Mesenteric fat pad (tissue), 1 donor: ENCODE results near the gene ATP13A5. TPM values are rescaled to one million over a fixed set of nuclear protein-coding genes. Genes with fewer than 3 reads are reported as not detected.

Experiments used
- DNase-seq: peaks from one replicate; pipeline ENCODE4 v3.0.0-alpha.2; 2020; ENCODE audit warnings: low spot score
- long read RNA-seq: library from polyadenylated mRNA; unstranded; transcript quantifications from one replicate; pipeline ENCODE4 v2.0.0, GENCODE V29; 2020
- total RNA-seq: library from RNA; stranded (reverse); fragmentation: NEBNext Ultra II Directional; extraction: Animal tissue kit (Norgen Biotek cat#: 25700); gene quantifications from one replicate; pipeline ENCODE4 v1.2.1, GENCODE V29; 2021
- donor health status: DM: yes; HTN: yes; CAD: no.

Gene ATP13A5, protein sequence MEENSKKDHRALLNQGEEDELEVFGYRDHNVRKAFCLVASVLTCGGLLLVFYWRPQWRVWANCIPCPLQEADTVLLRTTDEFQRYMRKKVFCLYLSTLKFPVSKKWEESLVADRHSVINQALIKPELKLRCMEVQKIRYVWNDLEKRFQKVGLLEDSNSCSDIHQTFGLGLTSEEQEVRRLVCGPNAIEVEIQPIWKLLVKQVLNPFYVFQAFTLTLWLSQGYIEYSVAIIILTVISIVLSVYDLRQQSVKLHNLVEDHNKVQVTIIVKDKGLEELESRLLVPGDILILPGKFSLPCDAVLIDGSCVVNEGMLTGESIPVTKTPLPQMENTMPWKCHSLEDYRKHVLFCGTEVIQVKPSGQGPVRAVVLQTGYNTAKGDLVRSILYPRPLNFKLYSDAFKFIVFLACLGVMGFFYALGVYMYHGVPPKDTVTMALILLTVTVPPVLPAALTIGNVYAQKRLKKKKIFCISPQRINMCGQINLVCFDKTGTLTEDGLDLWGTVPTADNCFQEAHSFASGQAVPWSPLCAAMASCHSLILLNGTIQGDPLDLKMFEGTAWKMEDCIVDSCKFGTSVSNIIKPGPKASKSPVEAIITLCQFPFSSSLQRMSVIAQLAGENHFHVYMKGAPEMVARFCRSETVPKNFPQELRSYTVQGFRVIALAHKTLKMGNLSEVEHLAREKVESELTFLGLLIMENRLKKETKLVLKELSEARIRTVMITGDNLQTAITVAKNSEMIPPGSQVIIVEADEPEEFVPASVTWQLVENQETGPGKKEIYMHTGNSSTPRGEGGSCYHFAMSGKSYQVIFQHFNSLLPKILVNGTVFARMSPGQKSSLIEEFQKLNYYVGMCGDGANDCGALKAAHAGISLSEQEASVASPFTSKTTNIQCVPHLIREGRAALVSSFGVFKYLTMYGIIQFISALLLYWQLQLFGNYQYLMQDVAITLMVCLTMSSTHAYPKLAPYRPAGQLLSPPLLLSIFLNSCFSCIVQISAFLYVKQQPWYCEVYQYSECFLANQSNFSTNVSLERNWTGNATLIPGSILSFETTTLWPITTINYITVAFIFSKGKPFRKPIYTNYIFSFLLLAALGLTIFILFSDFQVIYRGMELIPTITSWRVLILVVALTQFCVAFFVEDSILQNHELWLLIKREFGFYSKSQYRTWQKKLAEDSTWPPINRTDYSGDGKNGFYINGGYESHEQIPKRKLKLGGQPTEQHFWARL
- total RNA-seq: not detected
- long read RNA-seq: 0 reads

DNA sequence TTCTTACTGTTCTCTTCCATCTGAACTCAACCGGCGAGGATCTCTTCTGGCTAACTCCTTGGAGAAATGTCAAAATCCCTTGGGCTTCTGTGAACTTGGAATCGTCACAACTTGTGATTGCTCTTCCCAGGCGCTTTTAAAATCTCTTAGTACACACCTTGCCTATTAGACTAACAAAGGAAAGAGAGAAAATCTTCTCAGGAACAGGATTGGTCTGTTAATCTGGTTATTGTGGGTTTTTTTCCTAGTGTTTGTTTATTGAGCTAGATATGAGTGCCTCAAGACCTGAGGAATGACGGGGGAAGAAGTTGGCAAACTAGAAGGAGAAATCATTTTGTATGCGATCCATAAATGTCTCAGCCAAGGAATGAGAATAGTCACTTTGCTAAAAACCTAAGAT lies at the start of gene ATP13A5:
Gene ATP13A5 (minus strand): TSS at position 48 of the 400 bp plus-strand sequence. CDS start 28 bp downstream, at position 20.
- no peak for DNase-seq

DNA sequence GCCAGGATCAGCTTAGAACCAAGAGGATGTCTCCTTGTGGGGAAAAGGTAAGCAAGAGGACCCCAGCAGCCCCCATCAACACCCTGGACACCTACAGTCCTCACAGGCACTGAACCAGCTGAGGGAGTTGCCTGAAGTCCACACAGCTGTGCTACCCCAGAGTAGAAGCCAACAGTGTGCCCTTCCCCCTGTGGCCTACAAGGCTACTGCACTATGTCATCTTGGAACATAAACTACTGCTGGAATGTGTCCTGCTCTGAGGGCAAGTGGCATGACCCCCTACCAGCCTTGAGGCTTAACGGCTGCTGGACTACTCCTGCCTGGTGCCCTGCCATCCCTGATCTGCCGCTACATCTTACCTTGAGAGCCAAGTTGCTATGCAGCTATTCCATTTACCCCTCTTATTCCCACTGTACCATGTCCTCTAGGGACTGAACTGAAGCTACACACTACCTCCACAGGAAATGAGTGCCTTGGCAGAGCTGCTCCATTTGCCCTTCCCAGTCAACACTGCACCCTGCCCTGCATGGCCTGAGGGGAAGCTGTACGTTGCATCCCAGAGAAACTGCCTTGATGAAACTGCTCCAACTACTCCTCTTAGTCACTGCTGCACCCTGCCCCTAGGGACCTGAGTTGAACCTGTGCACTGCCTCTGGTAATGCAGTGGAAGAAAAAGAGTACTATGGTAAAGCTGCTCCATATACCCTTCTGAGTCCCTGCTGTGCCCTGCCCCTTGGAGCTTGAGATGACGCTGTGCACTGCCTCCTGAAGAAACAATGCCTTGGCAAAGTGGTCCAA lies 40.2 kb upstream of the ATP13A5 start:
- no peak for DNase-seq

DNA sequence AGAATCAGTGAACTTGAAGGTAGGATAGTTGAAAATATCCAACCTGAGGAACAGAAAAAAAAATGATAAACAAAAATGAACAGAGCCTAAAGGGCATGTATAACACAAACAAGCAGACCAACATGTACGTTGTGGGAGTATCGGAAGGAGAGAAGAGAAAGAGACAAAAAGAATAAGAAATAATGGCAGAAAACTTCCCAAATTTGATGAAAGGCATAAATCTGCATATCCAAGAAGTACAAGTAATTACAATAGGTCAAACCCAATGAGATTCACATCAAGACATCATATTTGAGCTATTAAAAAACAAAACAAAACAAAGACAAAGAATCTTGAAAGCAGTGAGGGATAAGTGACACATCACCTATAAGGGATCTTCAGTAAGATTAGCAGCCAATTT lies 38.1 kb upstream of the ATP13A5 start:
- DNase-seq: no peak

DNA sequence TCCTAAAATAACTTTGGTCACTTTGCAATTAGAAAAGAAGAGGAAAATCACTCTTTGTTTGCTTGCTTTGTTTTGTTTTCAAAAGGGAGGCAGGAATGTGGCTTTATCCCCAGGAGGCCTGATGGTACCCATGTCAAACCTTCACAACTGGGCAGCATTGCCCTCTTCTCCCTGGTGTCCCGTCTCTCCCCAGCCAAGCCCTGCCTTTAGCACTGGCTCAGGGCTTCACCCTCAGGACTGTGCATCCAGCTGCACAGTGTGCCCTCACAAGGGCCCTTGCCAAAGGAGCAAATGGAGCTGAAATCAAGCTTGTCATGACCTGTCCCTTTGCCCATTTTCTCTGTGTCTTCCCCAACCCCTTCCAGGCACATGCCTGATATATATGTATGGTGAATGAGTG lies 29.1 kb upstream of the ATP13A5 start:
- DNase-seq: no peak

DNA sequence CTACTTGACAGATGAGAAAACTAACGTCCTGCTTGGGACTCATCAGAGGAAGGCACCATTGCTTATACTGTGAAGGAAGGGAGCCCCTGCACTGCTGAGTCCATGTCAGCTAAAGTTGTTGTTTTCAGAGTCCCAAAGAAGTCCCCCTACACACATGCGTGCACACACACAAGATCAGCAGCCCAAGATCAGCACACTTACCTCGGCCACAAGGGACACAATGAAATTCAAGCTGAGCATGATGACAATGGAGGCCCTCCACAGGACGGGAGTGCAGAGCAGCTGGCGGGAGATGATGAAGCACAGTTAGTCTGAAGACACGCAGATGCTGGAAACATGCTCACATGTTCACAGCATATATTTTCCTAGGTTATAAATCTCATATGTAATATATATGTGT lies 28.6 kb upstream of the ATP13A5 start:
- DNase-seq: no peak

DNA sequence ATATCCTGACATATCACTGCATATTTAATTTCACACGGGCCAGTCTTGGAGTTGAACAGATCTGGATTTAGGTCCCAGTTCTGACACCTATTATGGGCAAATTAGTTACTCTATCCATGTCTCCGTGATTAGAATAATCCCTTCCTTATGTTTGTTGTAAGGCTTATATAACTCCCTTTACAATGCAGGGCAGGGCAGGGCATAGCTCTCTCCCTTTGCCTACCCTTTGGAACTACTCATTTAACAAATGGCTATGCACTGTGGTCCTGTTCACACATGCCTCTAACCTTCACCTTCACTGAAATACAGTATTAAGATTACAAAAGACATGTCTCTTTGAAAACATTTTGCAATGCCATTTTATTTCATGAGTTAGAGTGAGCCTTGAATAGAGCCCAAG lies 24.8 kb upstream of the ATP13A5 start:
- DNase-seq: no peak

DNA sequence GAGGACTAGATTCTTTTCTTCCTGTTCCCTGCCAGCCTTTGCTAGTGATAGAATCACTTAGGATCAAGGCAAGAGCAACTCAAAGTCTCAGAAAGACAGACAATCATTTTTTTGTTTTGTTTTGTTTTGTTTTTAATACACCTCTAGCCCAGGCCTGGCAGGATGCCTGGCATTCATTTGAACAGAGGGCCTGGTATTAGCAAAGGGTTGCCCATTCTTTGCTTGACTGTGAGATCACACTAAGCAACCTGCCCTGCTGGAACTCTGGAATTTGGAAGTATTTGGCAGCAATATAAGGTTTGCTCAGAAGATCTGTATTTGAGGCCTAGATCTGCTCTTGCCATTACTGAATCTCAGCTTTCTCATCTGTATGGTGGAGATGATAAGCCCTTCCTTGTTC lies 21.8 kb upstream of the ATP13A5 start:
- no peak for DNase-seq

DNA sequence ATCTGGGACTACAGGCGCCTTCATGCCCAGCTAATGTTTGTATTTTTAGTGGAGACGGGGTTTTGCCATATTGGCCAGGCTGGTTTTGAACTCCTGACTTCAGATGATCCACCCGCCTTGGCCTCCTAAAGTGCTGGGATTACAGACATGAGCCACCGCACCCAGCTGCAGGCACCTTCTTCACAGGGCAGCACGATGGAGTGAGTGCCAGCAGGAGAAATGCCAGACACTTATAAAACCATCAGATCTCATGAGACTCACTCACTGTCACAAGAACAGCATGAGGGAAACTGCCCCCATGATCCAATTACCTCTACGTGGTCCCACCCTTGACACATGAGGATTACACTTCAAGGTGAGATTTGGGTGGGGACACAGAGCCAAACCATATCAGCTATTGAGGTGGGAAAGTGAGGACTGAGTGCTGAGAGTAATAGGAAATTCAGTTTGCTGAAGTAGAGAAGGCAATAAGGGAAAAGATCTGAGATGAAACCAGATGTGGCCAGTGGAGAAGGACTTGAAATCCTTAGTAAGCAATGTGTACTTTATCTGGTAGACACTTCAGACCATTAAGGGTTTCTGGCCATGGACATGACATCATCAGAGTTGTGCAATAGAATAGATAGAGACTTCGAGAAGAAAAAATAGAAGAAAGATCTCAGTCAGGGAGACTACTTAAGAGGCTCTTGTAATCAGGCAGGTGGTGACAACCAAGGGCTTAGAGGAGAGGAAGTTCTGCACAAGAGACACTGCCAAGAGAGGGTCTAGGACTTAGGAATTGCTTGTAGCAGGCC lies 18.1 kb upstream of the ATP13A5 start:
- DNase-seq: no peak

DNA sequence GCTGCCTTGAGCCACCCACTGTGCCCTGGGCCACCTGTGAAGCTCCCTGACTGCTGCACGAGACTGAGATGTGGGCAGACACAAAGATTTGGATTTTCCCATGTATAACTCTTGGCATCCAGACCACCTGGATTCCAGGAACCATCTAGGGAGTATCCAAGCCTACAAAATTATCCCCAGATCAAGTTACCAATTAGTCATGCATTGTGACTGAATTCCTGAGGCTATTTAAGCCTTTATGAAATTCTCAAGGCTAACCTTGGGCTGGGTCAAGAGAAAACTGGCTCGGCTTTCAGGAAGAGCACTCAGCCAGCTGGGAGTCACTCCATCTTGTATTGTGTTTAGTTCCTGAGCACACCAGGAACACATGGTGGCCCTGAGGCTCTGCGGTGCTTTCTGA lies 13.3 kb upstream of the ATP13A5 start:
- DNase-seq: no peak

DNA sequence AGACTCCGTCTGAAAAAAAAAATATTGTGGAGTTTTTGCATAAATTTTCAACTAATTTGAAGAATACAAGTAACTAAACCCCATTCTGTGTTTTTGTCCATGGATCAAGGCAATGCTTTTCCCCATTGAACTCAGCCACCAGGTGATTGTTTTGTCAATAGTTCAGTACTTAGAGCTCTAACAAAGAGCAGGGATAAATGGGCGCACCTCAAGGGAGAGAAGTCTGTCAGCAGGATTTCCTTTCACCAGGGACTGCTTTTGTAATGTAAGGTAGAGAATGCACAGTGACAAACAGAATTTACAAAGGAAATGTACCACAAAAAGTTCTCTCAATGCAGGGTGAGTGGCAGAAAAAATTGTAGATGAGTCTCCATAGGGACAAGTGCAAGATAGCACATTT lies 10.8 kb upstream of the ATP13A5 start:
- DNase-seq: no peak

DNA sequence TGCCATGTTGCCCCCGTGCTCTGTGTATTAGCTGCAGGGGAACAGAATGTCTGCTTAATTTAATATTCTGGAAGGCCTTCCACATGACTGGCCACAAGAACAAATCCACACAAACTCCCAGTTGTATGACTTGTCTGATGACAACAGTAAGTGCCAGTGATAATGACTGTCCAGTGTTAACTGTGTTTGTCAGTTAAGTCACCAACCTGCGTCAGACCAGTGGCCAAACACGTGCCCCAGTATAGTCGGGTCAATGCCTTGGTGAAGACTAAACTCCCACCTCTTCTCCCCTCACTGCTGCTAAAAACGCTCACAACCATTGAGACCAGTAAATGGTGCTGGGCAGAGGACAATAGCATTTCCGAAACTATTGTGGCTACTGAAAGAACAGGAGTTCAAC lies 9.8 kb upstream of the ATP13A5 start:
- DNase-seq: no peak

DNA sequence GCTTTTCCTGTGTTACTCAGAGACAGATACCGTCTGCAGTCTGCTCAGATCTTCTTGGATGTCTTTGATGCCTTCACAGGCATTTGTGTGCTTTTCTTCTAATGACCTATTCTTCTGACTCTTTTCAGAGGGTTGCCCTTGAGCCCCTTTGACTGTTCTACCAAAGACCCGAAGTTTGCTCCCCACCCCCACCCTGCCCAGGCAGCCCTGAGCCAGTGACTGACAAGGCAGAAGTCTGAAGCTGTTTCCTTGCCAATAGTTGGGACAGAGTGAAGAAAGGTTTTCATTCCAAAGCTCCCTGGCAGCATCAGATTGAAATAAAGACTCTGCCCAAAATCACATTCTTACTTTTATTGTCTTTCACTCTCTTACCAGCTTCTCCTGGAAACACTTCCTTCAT lies 9.0 kb upstream of the ATP13A5 start:
- no peak for DNase-seq

DNA sequence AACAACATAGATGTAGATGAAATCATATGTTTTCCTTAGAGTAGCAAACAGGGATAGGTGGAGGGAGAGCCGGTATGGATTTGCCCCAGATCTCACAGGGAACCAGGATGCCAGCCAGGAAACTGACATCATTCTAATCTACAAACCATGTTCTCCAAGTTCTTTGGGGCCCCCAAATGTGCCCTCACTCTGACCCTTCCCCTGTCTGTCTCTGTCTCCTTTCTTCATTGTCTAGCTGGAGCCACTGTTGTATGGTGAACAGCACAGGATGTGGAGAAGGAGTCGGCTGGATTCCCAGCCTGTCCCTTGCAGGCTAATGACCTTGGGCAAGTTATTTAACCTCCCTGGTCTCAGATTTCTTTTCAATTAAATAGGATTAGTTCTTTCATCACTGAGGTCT lies 962 bp downstream of the ATP13A5 start:
- DNase-seq: no peak

DNA sequence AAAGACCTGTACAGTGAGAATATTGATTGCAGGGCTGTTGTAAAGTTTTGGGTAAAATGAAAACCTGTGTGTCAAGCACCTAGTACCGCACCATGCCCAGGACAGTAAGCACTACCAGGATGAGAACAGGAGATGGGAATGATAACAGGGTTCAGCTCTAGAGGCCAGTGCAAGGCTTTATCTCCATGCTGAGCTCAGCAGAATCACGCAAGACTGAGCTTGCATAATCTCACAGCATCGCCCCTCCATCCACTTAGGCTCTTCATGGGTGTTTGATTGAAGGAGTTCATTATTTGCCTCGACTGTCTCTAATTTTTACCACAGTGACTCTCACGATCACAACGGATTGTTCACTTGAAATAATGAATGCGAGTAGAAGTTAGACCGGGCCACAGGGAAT lies 2.9 kb downstream of the ATP13A5 start:
- no peak for DNase-seq

DNA sequence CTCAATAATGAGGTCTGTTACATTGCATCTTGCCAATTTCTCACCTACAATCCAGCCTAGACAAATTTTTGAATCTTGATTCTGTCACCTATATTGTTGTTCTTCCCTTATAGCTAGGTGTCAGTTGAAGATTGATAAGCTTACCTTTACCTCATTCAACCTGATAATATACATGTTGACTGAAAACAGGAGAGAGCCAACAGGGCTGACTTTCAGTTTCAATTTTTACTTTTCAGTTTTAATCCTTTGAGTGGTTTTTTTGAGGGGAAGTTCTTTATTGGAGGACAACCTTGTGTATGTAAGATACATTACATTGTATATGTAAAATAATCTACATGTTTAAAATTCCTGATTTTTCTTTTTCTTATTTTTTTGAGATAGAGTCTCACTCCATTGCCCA lies 5.8 kb downstream of the ATP13A5 start:
- no peak for DNase-seq

DNA sequence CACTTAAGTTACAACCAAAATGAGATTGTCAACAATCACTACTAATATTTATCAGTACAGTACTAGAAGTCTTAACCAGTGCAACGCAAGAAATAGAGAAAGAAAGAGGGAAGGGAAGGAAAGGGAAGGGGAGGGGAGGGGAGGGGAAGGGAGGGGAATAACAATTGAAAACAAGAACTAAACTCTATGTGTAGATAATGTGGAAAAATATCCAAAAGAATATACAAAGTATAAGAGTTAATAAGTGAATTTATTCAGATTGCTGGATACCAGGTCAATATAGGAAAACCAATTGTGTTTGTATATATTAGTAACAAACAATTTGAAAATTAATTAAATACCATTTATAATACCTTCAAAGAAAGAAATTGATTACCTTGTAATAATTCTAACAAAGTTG lies 10.7 kb downstream of the ATP13A5 start:
- DNase-seq: no peak

DNA sequence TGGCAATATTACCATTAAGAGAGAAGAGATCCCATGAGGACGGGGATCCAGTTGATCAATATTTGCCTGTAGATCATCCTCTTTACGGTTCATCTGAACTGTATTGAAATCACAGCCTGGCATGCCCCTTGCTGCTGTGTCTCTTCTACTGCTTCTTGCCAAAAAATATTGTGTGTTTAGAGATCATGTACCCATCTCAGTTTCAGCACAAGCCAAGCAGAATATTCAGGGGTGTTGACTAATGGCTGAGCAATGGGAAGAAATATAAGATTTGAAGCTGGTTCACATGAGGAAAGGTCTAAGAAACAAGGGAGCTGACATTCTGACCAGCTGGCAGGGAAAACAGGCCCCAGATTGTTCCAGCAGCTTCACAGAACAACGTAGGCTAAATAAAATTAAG lies 21.3 kb downstream of the ATP13A5 start:
- DNase-seq: no peak

DNA sequence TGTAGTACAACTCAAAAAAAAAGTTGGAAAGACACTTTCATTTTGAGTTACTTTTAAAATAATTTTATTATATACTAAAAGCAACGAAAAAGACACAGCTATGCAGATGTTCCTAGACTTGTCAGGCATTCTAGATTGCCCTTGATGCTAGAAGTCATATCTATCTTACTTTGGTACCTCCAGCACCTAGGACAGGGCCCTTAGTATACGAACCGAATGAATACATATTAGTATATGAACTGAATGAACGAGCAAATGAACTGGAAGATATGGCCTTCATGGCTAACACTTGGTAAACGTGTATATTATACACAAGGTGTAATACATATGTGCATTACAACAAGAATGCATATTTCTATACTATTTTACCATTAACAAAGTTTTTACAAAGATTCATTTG lies 24.1 kb downstream of the ATP13A5 start:
- no peak for DNase-seq

DNA sequence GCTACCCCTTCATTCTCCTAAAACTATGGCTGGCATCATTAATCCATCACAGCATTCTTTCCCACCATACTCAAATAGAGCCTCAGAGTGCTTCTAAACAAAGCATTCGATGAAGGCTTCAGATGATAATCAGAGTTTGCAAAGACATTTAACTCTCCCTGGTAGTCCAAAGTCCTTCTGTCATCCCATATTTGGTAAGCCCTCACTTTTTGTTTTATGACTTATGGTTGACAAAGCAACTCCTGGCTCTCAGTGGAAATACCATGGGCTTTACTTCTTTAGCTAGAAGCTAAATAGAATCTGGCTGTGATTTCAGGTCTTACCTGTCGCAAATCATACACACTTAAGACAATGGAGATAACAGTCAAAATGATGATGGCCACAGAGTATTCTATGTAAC lies 27.8 kb downstream of the ATP13A5 start:
- no peak for DNase-seq

DNA sequence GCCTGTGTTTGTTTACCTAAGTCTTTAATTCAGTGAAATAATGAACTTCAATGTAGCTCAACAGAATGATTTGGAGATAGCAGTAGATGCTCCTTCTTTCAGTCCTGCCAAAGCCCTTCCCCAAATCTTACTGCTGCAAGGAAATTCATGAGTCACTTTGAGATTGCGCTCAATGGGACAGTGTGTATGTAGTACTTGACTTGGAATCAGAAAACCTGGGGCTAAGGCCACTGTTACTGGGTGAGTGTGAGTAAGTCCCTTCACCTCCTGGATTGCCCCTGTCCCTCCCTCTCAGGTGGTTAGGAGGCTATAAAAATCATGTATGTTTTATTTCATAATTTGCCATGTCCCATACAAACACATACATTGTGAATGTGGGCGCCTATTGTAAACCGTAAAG lies 29.9 kb downstream of the ATP13A5 start:
- no peak for DNase-seq
